Measurements from ENCODE around the gene TYW3. TPM values are rescaled to one million over a fixed set of nuclear protein-coding genes. Genes with fewer than 3 reads are reported as not detected.

Gene TYW3
- total and polyA plus RNA-seq, 2 of the 13 experiments (the other 11 are each of a cell fraction or from before 2014, with no cell fraction given), result 17.6 to 45.8 TPM

GRCh38 chr1:74731399-74732052, 1.4 kb upstream of the TYW3 start (continued):
- TF ChIP-seq EP300 (IDR thresholded peaks at IDR 0.05; ENCODE audit: low read depth in 2 of 2, low read length in 2 of 2) (peak in 1 of 2 experiments; percentile 48; a peak in 1 of 4 replicates), EP300 (CRISPR knock-in tag; IDR thresholded peaks at IDR 0.05; ENCODE audit: borderline replicate concordance) (no peak), ZNF251 (CRISPR knock-in tag; IDR thresholded peaks at IDR 0.05) (no peak), POGZ (CRISPR knock-in tag; IDR thresholded peaks at IDR 0.05) (peak; percentile 19; the same call in 1 of the 2 replicates), MED1 (CRISPR knock-in tag; IDR thresholded peaks at IDR 0.05) (peak; percentile 68), TCF7L2 (IDR thresholded peaks at IDR 0.05; ENCODE audit: low read depth, low read length) (no peak), TARDBP (CRISPR knock-in tag; IDR thresholded peaks at IDR 0.05) (0 out of 2 replicates have a peak, but pooled peaks have one; percentile 45), ZNF703 (CRISPR knock-in tag; IDR thresholded peaks at IDR 0.05; ENCODE audit: borderline replicate concordance) (no peak), CREM (IDR thresholded peaks at IDR 0.05) (peak; percentile 61), CREM (CRISPR knock-in tag; IDR thresholded peaks at IDR 0.05) (no peak), ZBTB21 (CRISPR knock-in tag; IDR thresholded peaks at IDR 0.05) (no peak), TBX2 (CRISPR knock-in tag; IDR thresholded peaks at IDR 0.05; ENCODE audit: borderline replicate concordance) (peak; percentile 58; the same call in 1 of the 2 replicates), GATAD2A (CRISPR knock-in tag; IDR thresholded peaks at IDR 0.05) (peak; percentile 39), XRCC5 (optimal IDR thresholded peaks at IDR 0.05; ENCODE audit: low read length) (no peak), ZNF441 (CRISPR knock-in tag; IDR thresholded peaks at IDR 0.05; ENCODE audit: borderline replicate concordance) (no peak), ZNF549 (CRISPR knock-in tag; IDR thresholded peaks at IDR 0.05) (no peak), ZKSCAN1 (IDR thresholded peaks at IDR 0.05; ENCODE audit: low read length) (no peak), TEAD3 (CRISPR knock-in tag; optimal IDR thresholded peaks at IDR 0.05; ENCODE audit: borderline replicate concordance) (peak; percentile 82), PHF5A (CRISPR knock-in tag; IDR thresholded peaks at IDR 0.05; ENCODE audit: low read depth, unreplicated experiment) (no peak), DNMT1 (CRISPR knock-in tag; IDR thresholded peaks at IDR 0.05) (no peak), ZHX2 (IDR thresholded peaks at IDR 0.05; ENCODE audit: low read depth) (no peak), ZHX2 (CRISPR knock-in tag; IDR thresholded peaks at IDR 0.05; ENCODE audit: borderline replicate concordance) (no peak)
- TF ChIP-seq, protein P1, sequence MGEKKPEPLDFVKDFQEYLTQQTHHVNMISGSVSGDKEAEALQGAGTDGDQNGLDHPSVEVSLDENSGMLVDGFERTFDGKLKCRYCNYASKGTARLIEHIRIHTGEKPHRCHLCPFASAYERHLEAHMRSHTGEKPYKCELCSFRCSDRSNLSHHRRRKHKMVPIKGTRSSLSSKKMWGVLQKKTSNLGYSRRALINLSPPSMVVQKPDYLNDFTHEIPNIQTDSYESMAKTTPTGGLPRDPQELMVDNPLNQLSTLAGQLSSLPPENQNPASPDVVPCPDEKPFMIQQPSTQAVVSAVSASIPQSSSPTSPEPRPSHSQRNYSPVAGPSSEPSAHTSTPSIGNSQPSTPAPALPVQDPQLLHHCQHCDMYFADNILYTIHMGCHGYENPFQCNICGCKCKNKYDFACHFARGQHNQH (CRISPR knock-in tag; IDR thresholded peaks at IDR 0.05), result 0 out of 2 replicates have a peak, but pooled peaks have one; percentile 33
- TF ChIP-seq, protein P2, sequence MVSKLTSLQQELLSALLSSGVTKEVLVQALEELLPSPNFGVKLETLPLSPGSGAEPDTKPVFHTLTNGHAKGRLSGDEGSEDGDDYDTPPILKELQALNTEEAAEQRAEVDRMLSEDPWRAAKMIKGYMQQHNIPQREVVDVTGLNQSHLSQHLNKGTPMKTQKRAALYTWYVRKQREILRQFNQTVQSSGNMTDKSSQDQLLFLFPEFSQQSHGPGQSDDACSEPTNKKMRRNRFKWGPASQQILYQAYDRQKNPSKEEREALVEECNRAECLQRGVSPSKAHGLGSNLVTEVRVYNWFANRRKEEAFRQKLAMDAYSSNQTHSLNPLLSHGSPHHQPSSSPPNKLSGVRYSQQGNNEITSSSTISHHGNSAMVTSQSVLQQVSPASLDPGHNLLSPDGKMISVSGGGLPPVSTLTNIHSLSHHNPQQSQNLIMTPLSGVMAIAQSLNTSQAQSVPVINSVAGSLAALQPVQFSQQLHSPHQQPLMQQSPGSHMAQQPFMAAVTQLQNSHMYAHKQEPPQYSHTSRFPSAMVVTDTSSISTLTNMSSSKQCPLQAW (CRISPR knock-in tag; IDR thresholded peaks at IDR 0.05), result peak; percentile 96

Data from HepG2 (cell line).